ENCODE data around the gene NUCB1. TPM values are rescaled to one million over a fixed set of nuclear protein-coding genes. Genes with fewer than 3 reads are reported as not detected.
"Not testable (repeated sequence)": the region's sequence is repeated elsewhere in the genome, so short reads cannot be mapped to it uniquely, and the experiment has no call there.

The NUCB1 gene
- total and polyA plus RNA-seq, 2 experiments from 2014 or later = 230 to 337 TPM

GRCh38 chr19:48918071-48918470, 18.0 kb downstream of the NUCB1 start:
- no peaks in the 10 kb centered on the region for H3K27me3 ChIP-seq
- no peak overlapping the region for H3K27ac ChIP-seq
- no peak for TF ChIP-seq CTCF (IDR thresholded peaks at IDR 0.05; ENCODE audit: low read depth, low read length)
- H3K9me3 ChIP-seq (ENCODE audit: low read depth) = no peaks in the 10 kb centered on the region
- no peak for DNase-seq (ENCODE audit: low read depth in 1 of 2, low spot score in 1 of 2)
- H3K4me3 ChIP-seq = no peak overlapping the region
- H3K4me1 ChIP-seq (ENCODE audit: low read depth) = no peaks in the 10 kb centered on the region
- H3K36me3 ChIP-seq = peaks cover 35% of the 10 kb centered on the region

- Histone ChIP-seq H3K27ac (no peak overlapping the region), H3K27me3 (no peaks in the 10 kb centered on the region), H3K36me3 (peaks cover 30% of the 10 kb centered on the region), H3K9me3 (ENCODE audit: low read depth) (no peaks in the 10 kb centered on the region), H3K4me3 (no peak overlapping the region), H3K4me1 (ENCODE audit: low read depth) (no peaks in the 10 kb centered on the region)
- peak in 1 of 2 donors; percentile 55 for DNase-seq (ENCODE audit: low read depth in 1 of 2, low spot score in 1 of 2)
- TF ChIP-seq CTCF (IDR thresholded peaks at IDR 0.05; ENCODE audit: low read depth, low read length) = no peak
Observed at GRCh38 chr19:48918801-48919247, 18.7 kb downstream of the NUCB1 start.

- H3K27ac ChIP-seq; DNase-seq (ENCODE audit: low read depth in 1 of 2, low spot score in 1 of 2); H3K27me3 ChIP-seq; H3K4me3 ChIP-seq; H3K4me1 ChIP-seq (ENCODE audit: low read depth); H3K9me3 ChIP-seq (ENCODE audit: low read depth): not testable (repeated sequence)
- peaks cover 28% of the 10 kb centered on the region for H3K36me3 ChIP-seq
Observed at GRCh38 chr19:48919271-48919670, 19.2 kb downstream of the NUCB1 start.

GRCh38 chr19:48920949-48921348, 20.8 kb downstream of the NUCB1 start:
- DNase-seq (ENCODE audit: low read depth in 1 of 2, low spot score in 1 of 2) = no peak
- no peak for TF ChIP-seq CTCF (IDR thresholded peaks at IDR 0.05; ENCODE audit: low read depth, low read length)
- Histone ChIP-seq H3K36me3 (peaks cover 21% of the 10 kb centered on the region), H3K4me1 (ENCODE audit: low read depth) (no peaks in the 10 kb centered on the region), H3K27ac (no peak overlapping the region), H3K9me3 (ENCODE audit: low read depth) (no peaks in the 10 kb centered on the region), H3K4me3 (no peak overlapping the region), H3K27me3 (no peaks in the 10 kb centered on the region)

GRCh38 chr19:48921721-48922500, 21.8 kb downstream of the NUCB1 start:
- DNase-seq (ENCODE audit: low read depth in 1 of 2, low spot score in 1 of 2) = no peak
- Histone ChIP-seq H3K27me3 (no peaks in the 10 kb centered on the region), H3K27ac (no peak overlapping the region), H3K4me3 (no peak overlapping the region), H3K36me3 (peaks cover 13% of the 10 kb centered on the region), H3K4me1 (ENCODE audit: low read depth) (no peaks in the 10 kb centered on the region), H3K9me3 (ENCODE audit: low read depth) (no peaks in the 10 kb centered on the region)
- TF ChIP-seq CTCF (IDR thresholded peaks at IDR 0.05; ENCODE audit: low read depth, low read length) = no peak

Data from cardiac muscle cell (in vitro differentiated cells and primary cell).